ENCODE data around the gene NXN. TPM values are rescaled to one million over a fixed set of nuclear protein-coding genes. Genes with fewer than 3 reads are reported as not detected.

Gene NXN
- polyA plus RNA-seq, 3 donors: not detected

GRCh38 chr17:965311-965989, 14.1 kb downstream of the NXN start:
- H3K4me1 ChIP-seq (ENCODE audit: control insufficient read depth in 1 of 2, insufficient read depth in 2 of 2, low read length in 2 of 2): no peaks in the 10 kb centered on the region
- no peak for DNase-seq
- TF ChIP-seq, protein P1, sequence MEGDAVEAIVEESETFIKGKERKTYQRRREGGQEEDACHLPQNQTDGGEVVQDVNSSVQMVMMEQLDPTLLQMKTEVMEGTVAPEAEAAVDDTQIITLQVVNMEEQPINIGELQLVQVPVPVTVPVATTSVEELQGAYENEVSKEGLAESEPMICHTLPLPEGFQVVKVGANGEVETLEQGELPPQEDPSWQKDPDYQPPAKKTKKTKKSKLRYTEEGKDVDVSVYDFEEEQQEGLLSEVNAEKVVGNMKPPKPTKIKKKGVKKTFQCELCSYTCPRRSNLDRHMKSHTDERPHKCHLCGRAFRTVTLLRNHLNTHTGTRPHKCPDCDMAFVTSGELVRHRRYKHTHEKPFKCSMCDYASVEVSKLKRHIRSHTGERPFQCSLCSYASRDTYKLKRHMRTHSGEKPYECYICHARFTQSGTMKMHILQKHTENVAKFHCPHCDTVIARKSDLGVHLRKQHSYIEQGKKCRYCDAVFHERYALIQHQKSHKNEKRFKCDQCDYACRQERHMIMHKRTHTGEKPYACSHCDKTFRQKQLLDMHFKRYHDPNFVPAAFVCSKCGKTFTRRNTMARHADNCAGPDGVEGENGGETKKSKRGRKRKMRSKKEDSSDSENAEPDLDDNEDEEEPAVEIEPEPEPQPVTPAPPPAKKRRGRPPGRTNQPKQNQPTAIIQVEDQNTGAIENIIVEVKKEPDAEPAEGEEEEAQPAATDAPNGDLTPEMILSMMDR (IDR thresholded peaks at IDR 0.05): no peak
- peaks cover 0 to 29% of the 10 kb centered on the region in 2 donors for H3K27me3 ChIP-seq (ENCODE audit: control insufficient read depth in 2 of 2, insufficient read depth in 2 of 2, low read length in 2 of 2)
- Mint-ChIP-seq H3K9me3 (no peaks in the 10 kb centered on the region), H3K27ac (no peak overlapping the region), H3K4me1 (peaks cover 1% of the 10 kb centered on the region), H3K27me3 (ENCODE audit: low read depth in 3 of 3) (peaks cover 29 to 43% (median 42%) of the 10 kb centered on the region in 3 donors), H3K4me3 (no peak overlapping the region), H3K36me3 (no peaks in the 10 kb centered on the region)
- no peak overlapping the region for H3K4me3 ChIP-seq (replicated peaks in 1 of 3; ENCODE audit: low read depth in 2 of 3, low read length in 3 of 3)
- intact Hi-C loops (cut with micrococcal nuclease): no loop called here
- H4K20me1 ChIP-seq (ENCODE audit: insufficient read depth, low read length): no peaks in the 10 kb centered on the region
- no peak overlapping the region for H3K27ac ChIP-seq (ENCODE audit: low read depth in 1 of 2, low read length in 2 of 2)
- WGBS (ENCODE audit: insufficient coverage): no CpG with 5 or more reads among the region's 12 CpGs
- H3K79me2 ChIP-seq (ENCODE audit: insufficient read depth, low read length): no peaks in the 10 kb centered on the region
- H3K4me2 ChIP-seq (replicated peaks; ENCODE audit: extremely low read depth, low read length, poor library complexity, severe bottlenecking): no peak overlapping the region
- H3K36me3 ChIP-seq (replicated peaks in 1 of 2; ENCODE audit: control insufficient read depth in 1 of 2, insufficient read depth in 2 of 2, low read length in 2 of 2): no peaks in the 10 kb centered on the region
- no peaks in the 10 kb centered on the region for H3K9me3 ChIP-seq (replicated peaks in 1 of 2; ENCODE audit: control insufficient read depth in 1 of 2, insufficient read depth in 1 of 2, low read length in 2 of 2)
- no peak overlapping the region for H3K9ac ChIP-seq (ENCODE audit: insufficient read depth, low read length, poor library complexity, severe bottlenecking)
- no peak overlapping the region for H2AFZ ChIP-seq (ENCODE audit: insufficient read depth, low read depth, low read length, poor library complexity, severe bottlenecking)

DNA sequence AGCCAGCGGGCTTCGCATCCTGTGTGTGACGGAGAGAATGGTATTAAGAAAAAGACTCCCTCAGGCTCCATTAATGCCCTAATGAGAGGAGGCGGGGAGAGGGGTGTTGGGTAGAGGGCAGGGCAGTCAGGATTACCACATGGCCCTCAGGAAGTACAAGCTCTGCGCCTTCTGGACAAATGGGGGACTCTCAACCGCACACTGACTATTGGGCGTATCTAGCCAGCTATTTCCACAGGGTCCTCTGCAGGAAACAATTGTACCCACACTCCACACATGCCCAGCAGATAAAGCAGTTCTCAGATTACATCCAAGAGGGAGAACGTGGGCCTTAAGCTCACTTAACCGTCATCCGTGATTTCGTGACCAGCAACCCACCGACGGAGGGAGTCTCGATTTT, 14.7 kb downstream of the NXN start:
- intact Hi-C loops (cut with micrococcal nuclease): no loop called here

More for the DNA sequence above, 14.7 kb downstream of the NXN start:
- WGBS (ENCODE audit: insufficient coverage): 75% methylated on average over 10 of the region's 14 CpGs
- no peak overlapping the region for H3K4me2 ChIP-seq (replicated peaks; ENCODE audit: extremely low read depth, low read length, poor library complexity, severe bottlenecking)
- no peaks in the 10 kb centered on the region for H4K20me1 ChIP-seq (ENCODE audit: insufficient read depth, low read length)
- no peak for DNase-seq
- no peaks in the 10 kb centered on the region for H3K9me3 Mint-ChIP-seq
- no peaks in the 10 kb centered on the region for H3K79me2 ChIP-seq (ENCODE audit: insufficient read depth, low read length)
- H3K27ac ChIP-seq (ENCODE audit: low read depth in 1 of 2, low read length in 2 of 2): no peak overlapping the region
- no peaks in the 10 kb centered on the region for H3K36me3 Mint-ChIP-seq
- no peak overlapping the region for H3K27ac Mint-ChIP-seq
- no peaks in the 10 kb centered on the region for H3K9me3 ChIP-seq (replicated peaks in 1 of 2; ENCODE audit: control insufficient read depth in 1 of 2, insufficient read depth in 1 of 2, low read length in 2 of 2)
- H3K4me1 ChIP-seq (ENCODE audit: control insufficient read depth in 1 of 2, insufficient read depth in 2 of 2, low read length in 2 of 2): no peaks in the 10 kb centered on the region
- no peak overlapping the region for H3K4me3 Mint-ChIP-seq
- peaks cover 0 to 23% of the 10 kb centered on the region in 2 donors for H3K27me3 ChIP-seq (ENCODE audit: control insufficient read depth in 2 of 2, insufficient read depth in 2 of 2, low read length in 2 of 2)
- no peak overlapping the region for H3K9ac ChIP-seq (ENCODE audit: insufficient read depth, low read length, poor library complexity, severe bottlenecking)
- TF ChIP-seq, protein P1 (IDR thresholded peaks at IDR 0.05): no peak
- no peak overlapping the region for H2AFZ ChIP-seq (ENCODE audit: insufficient read depth, low read depth, low read length, poor library complexity, severe bottlenecking)
- no peaks in the 10 kb centered on the region for H3K36me3 ChIP-seq (replicated peaks in 1 of 2; ENCODE audit: control insufficient read depth in 1 of 2, insufficient read depth in 2 of 2, low read length in 2 of 2)
- H3K27me3 Mint-ChIP-seq (ENCODE audit: low read depth in 3 of 3): peaks cover 23 to 42% (median 36%) of the 10 kb centered on the region in 3 donors
- no peaks in the 10 kb centered on the region for H3K4me1 Mint-ChIP-seq
- no peak overlapping the region for H3K4me3 ChIP-seq (replicated peaks in 1 of 3; ENCODE audit: low read depth in 2 of 3, low read length in 3 of 3)
